HUDEP-2 (cell line): ENCODE measurements around the gene KIF11.

Experiments
- DNase-seq, 76 experiments: peaks; one replicate each; lab custom pipeline; 2025; ENCODE audit not compliant: unreplicated experiment in 76 of 76; lab: John Stamatoyannopoulos, UW

The KIF11 gene

DNA sequence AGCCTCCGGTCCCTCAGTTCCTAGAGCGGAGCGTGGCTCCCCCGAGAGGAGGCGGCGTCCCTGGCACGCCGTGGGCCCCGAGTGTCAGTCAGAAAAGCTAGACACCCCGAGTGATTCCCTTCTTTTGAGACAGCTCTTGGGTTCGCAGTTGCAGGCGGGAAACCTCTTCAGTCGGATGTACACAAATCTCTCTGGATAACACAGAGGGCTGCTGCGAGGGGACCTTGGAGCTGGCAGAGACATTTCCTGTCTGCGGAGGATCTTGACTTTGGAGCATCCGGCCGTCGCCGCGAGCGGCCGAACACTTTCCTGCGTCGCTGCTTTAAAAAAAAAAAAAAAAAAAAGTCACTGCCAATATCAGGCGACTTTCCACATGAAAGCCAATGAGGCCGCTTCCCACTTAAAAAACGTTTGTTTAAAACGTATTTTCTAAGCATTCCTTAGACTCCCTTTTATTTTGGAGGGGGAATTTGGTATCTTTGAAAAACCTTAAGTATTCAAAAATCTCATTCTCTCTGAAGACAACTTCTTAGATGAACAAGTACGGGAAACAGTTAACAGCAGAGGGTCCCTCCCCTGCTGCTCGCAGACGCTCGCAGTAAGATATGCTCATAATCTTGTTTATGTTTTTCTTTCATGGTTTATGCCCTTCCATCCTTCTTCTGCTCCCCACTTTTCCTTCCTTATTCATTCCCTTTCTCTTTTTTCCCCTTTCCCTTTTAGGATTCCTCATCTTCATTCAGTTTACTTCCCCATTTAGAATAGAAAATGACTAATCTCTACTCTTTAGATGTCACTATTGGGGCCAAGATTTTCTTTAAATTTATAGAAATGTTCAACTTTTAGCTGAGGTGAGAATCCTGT lies 106.8 kb downstream of the KIF11 start:
- peak in 60 of 76 experiments; percentile 7 to 61 (median 30) for DNase-seq

- DNase-seq, result peak in 1 of 76 experiments; percentile 4
Measured at GRCh38 chr10:92702301-92702916, 109.5 kb downstream of the KIF11 start.
